SK-N-SH treated with all-trans-retinoic acid at 6 μM for 48 hours (cell line): ENCODE data around the gene STIM2.

ENCODE experiments used
- ARNTL ChIP-seq: fragments of 450-650 bp; formaldehyde crosslinking; IDR thresholded peaks from 2 replicates; pipeline ENCODE4 v1.5.0; 2020; ENCODE audit warnings: low read depth, mild to moderate bottlenecking, moderate library complexity, borderline replicate concordance
- ESRRG ChIP-seq: fragments of 250-450 bp; sonication (Bioruptor Pico); IDR thresholded peaks from 2 replicates; pipeline ENCODE4 v1.6.1; 2021; ENCODE audit warnings: mild to moderate bottlenecking
- GLIS3 ChIP-seq: fragments of 250-450 bp; sonication (Bioruptor Pico); IDR thresholded peaks from 2 replicates; pipeline ENCODE4 v1.5.0; 2020; ENCODE audit warnings: mild to moderate bottlenecking, moderate library complexity
- ISL1 ChIP-seq: fragments of 250-450 bp; sonication (Bioruptor Pico); IDR thresholded peaks from 2 replicates; pipeline ENCODE4 v2.1.2; 2022; ENCODE audit warnings: mild to moderate bottlenecking, moderate library complexity
- OSR1 ChIP-seq: fragments of 250-450 bp; sonication (Bioruptor Pico); IDR thresholded peaks from 2 replicates; pipeline ENCODE4 v1.8.0; 2022; ENCODE audit warnings: moderate library complexity, mild to moderate bottlenecking, inconsistent platforms
- RARB ChIP-seq: fragments of 250-450 bp; sonication (Bioruptor Pico); IDR thresholded peaks from 2 replicates; pipeline ENCODE4 v1.8.0; 2021; ENCODE audit warnings: mild to moderate bottlenecking, moderate library complexity
- ZC3H10 ChIP-seq: fragments of 250-450 bp; sonication (Bioruptor Pico); IDR thresholded peaks from 2 replicates; pipeline ENCODE4 v1.5.1; 2021; ENCODE audit warnings: mild to moderate bottlenecking, moderate library complexity
- ZFP30 ChIP-seq: fragments of 450-650 bp; formaldehyde crosslinking; IDR thresholded peaks from 2 replicates; pipeline ENCODE4 v1.5.0; 2022; ENCODE audit warnings: mild to moderate bottlenecking, moderate library complexity
- ZNF565 ChIP-seq: fragments of 450-650 bp; formaldehyde crosslinking; conservative IDR thresholded peaks from 2 replicates; pipeline ENCODE4 v1.5.0; 2020; ENCODE audit warnings: low read depth, mild to moderate bottlenecking, moderate library complexity
- ZNF70 ChIP-seq: fragments of 450-650 bp; formaldehyde crosslinking; IDR thresholded peaks from 2 replicates; pipeline ENCODE4 v1.5.0; 2020; ENCODE audit warnings: mild to moderate bottlenecking, moderate library complexity
- TF ChIP-seq, protein P1 (sequence below): fragments of 250-450 bp; sonication (Bioruptor Pico); IDR thresholded peaks from 2 replicates; pipeline ENCODE4 v1.8.0; 2020; ENCODE audit warnings: mild to moderate bottlenecking, moderate library complexity, borderline replicate concordance
- TF ChIP-seq, protein P2 (sequence below): fragments of 250-450 bp; sonication (Bioruptor Pico); IDR thresholded peaks from 2 replicates; pipeline ENCODE4 v1.5.0; 2020; ENCODE audit warnings: mild to moderate bottlenecking, moderate library complexity
- TF ChIP-seq, protein P3 (sequence below): fragments of 250-450 bp; sonication (Bioruptor Pico); IDR thresholded peaks from 2 replicates; pipeline ENCODE4 v1.5.1; 2020; ENCODE audit warnings: low read depth, mild to moderate bottlenecking, moderate library complexity

DNA sequence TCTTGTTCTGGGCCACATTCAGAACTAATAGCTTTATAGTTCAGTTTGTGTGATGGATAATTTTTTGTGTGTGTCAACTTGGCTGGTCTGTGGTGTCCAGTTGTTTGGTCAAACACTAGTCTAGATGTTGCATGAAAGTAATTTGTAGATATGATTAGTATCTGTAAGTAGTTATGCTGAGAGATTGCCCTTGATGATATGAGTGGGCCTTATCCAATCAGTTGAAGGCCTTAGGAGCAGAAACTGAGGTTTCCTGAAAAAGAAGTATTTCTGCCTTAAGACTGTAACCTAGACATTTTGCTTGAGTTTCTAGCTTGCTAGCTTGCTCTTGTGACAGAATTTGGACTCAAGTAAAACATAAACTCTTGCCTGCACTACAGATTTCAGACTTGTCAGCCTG, 30.4 kb downstream of the STIM2 start:
- no peak for TF ChIP-seq ZFP30 (CRISPR knock-in tag)
- TF ChIP-seq ESRRG (CRISPR knock-in tag), result no peak
- TF ChIP-seq, protein P1, sequence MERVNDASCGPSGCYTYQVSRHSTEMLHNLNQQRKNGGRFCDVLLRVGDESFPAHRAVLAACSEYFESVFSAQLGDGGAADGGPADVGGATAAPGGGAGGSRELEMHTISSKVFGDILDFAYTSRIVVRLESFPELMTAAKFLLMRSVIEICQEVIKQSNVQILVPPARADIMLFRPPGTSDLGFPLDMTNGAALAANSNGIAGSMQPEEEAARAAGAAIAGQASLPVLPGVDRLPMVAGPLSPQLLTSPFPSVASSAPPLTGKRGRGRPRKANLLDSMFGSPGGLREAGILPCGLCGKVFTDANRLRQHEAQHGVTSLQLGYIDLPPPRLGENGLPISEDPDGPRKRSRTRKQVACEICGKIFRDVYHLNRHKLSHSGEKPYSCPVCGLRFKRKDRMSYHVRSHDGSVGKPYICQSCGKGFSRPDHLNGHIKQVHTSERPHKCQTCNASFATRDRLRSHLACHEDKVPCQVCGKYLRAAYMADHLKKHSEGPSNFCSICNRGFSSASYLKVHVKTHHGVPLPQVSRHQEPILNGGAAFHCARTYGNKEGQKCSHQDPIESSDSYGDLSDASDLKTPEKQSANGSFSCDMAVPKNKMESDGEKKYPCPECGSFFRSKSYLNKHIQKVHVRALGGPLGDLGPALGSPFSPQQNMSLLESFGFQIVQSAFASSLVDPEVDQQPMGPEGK (CRISPR knock-in tag), result no peak
- TF ChIP-seq, protein P2, sequence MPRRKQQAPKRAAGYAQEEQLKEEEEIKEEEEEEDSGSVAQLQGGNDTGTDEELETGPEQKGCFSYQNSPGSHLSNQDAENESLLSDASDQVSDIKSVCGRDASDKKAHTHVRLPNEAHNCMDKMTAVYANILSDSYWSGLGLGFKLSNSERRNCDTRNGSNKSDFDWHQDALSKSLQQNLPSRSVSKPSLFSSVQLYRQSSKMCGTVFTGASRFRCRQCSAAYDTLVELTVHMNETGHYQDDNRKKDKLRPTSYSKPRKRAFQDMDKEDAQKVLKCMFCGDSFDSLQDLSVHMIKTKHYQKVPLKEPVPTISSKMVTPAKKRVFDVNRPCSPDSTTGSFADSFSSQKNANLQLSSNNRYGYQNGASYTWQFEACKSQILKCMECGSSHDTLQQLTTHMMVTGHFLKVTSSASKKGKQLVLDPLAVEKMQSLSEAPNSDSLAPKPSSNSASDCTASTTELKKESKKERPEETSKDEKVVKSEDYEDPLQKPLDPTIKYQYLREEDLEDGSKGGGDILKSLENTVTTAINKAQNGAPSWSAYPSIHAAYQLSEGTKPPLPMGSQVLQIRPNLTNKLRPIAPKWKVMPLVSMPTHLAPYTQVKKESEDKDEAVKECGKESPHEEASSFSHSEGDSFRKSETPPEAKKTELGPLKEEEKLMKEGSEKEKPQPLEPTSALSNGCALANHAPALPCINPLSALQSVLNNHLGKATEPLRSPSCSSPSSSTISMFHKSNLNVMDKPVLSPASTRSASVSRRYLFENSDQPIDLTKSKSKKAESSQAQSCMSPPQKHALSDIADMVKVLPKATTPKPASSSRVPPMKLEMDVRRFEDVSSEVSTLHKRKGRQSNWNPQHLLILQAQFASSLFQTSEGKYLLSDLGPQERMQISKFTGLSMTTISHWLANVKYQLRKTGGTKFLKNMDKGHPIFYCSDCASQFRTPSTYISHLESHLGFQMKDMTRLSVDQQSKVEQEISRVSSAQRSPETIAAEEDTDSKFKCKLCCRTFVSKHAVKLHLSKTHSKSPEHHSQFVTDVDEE (CRISPR knock-in tag), result no peak
- TF ChIP-seq OSR1, result no peak
- TF ChIP-seq ZNF70 (CRISPR knock-in tag), result no peak
- no peak for TF ChIP-seq GLIS3 (CRISPR knock-in tag)
- TF ChIP-seq RARB (CRISPR knock-in tag), result no peak
- no peak for TF ChIP-seq ARNTL (CRISPR knock-in tag)
- TF ChIP-seq, protein P3, sequence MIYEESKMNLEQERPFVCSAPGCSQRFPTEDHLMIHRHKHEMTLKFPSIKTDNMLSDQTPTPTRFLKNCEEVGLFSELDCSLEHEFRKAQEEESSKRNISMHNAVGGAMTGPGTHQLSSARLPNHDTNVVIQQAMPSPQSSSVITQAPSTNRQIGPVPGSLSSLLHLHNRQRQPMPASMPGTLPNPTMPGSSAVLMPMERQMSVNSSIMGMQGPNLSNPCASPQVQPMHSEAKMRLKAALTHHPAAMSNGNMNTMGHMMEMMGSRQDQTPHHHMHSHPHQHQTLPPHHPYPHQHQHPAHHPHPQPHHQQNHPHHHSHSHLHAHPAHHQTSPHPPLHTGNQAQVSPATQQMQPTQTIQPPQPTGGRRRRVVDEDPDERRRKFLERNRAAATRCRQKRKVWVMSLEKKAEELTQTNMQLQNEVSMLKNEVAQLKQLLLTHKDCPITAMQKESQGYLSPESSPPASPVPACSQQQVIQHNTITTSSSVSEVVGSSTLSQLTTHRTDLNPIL (CRISPR knock-in tag), result no peak
- TF ChIP-seq ISL1, result no peak
- no peak for TF ChIP-seq ZNF565
- TF ChIP-seq ZC3H10 (CRISPR knock-in tag), result no peak
